ENCODE data around the gene EGLN3.

DNA sequence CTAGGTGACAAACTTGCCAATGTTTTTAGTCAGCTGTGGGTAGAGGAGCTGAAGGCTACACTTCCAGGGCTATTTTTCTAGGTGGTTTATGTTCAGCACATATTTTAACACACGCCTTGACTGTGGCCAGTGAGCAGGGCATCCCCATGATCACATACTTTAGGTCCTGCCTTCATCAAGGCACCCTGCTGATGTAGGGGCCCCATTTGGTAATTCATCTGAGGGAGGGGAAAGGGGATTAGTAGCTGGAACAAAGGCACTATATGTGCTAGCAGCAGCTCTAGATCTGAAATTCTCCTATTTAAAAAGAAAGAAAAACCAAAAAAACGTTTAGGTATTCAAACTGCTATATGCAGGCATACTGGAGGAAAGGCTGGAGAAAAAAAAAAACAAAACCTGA lies 14.5 kb downstream of the EGLN3 start:
- TF ChIP-seq, protein P1, sequence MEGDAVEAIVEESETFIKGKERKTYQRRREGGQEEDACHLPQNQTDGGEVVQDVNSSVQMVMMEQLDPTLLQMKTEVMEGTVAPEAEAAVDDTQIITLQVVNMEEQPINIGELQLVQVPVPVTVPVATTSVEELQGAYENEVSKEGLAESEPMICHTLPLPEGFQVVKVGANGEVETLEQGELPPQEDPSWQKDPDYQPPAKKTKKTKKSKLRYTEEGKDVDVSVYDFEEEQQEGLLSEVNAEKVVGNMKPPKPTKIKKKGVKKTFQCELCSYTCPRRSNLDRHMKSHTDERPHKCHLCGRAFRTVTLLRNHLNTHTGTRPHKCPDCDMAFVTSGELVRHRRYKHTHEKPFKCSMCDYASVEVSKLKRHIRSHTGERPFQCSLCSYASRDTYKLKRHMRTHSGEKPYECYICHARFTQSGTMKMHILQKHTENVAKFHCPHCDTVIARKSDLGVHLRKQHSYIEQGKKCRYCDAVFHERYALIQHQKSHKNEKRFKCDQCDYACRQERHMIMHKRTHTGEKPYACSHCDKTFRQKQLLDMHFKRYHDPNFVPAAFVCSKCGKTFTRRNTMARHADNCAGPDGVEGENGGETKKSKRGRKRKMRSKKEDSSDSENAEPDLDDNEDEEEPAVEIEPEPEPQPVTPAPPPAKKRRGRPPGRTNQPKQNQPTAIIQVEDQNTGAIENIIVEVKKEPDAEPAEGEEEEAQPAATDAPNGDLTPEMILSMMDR (IDR thresholded peaks at IDR 0.05; ENCODE audit: low read depth, low read length), result no peak
- TF ChIP-seq EZH2phosphoT487 (IDR thresholded peaks at IDR 0.05; ENCODE audit: low read depth), result no peak
